ENCODE data around the gene NOTCH2.

NOTCH2 gene

GRCh38 chr1:119933397-119933796 lies 136.1 kb downstream of the NOTCH2 start:
- H3K4me2 ChIP-seq (ENCODE audit: low read length): no peak overlapping the region
- H3K27me3 ChIP-seq (ENCODE audit: low read depth, low read length): no peaks in the 10 kb centered on the region
- no peak overlapping the region for H3K4me3 ChIP-seq (ENCODE audit: low read length)
- no peaks in the 10 kb centered on the region for H4K20me1 ChIP-seq (ENCODE audit: insufficient read depth, low read length)
- peaks cover 45% of the 10 kb centered on the region for H3K36me3 ChIP-seq (replicated peaks; ENCODE audit: low read depth, low read length)
- TF ChIP-seq EZH2phosphoT487 (IDR thresholded peaks at IDR 0.05; ENCODE audit: low read depth) (no peak), CTCF (IDR thresholded peaks at IDR 0.05; ENCODE audit: low read depth, low read length) (no peak)
- no peaks in the 10 kb centered on the region for H3K79me2 ChIP-seq (ENCODE audit: low read length)
- no peak overlapping the region for H3K9ac ChIP-seq (ENCODE audit: low read length)
- H3K9me3 ChIP-seq (ENCODE audit: insufficient read depth, low read length): peaks cover 13% of the 10 kb centered on the region
- H2AFZ ChIP-seq (ENCODE audit: low read depth, low read length): no peak overlapping the region
- no peak overlapping the region for H3K27ac ChIP-seq (ENCODE audit: low read length)
- H3K4me1 ChIP-seq (ENCODE audit: low read length): no peaks in the 10 kb centered on the region

- H3K27ac ChIP-seq (ENCODE audit: low read length): no peak overlapping the region
Observed at GRCh38 chr1:119929643-119930315, 139.7 kb downstream of the NOTCH2 start.

GRCh38 chr1:119926553-119926952 lies 142.9 kb downstream of the NOTCH2 start:
- no peaks in the 10 kb centered on the region for H3K9me3 ChIP-seq (ENCODE audit: insufficient read depth, low read length)
- no peak overlapping the region for H3K27ac ChIP-seq (ENCODE audit: low read length)
- H3K79me2 ChIP-seq (ENCODE audit: low read length): no peaks in the 10 kb centered on the region
- H3K36me3 ChIP-seq (replicated peaks; ENCODE audit: low read depth, low read length): peaks cover 35% of the 10 kb centered on the region
- no peaks in the 10 kb centered on the region for H3K27me3 ChIP-seq (ENCODE audit: low read depth, low read length)
- H3K9ac ChIP-seq (ENCODE audit: low read length): no peak overlapping the region
- H4K20me1 ChIP-seq (ENCODE audit: insufficient read depth, low read length): no peaks in the 10 kb centered on the region; the same call in 1 of the 2 replicates
- TF ChIP-seq CTCF (IDR thresholded peaks at IDR 0.05; ENCODE audit: low read depth, low read length) (no peak), EZH2phosphoT487 (IDR thresholded peaks at IDR 0.05; ENCODE audit: low read depth) (no peak)
- no peaks in the 10 kb centered on the region for H3K4me1 ChIP-seq (ENCODE audit: low read length)
- H2AFZ ChIP-seq (ENCODE audit: low read depth, low read length): no peak overlapping the region
- H3K4me3 ChIP-seq (ENCODE audit: low read length): no peak overlapping the region
- H3K4me2 ChIP-seq (ENCODE audit: low read length): no peak overlapping the region

More at GRCh38 chr1:119929643-119930315, 139.7 kb downstream of the NOTCH2 start:
- Histone ChIP-seq H3K79me2 (ENCODE audit: low read length) (no peaks in the 10 kb centered on the region), H3K36me3 (replicated peaks; ENCODE audit: low read depth, low read length) (peaks cover 41% of the 10 kb centered on the region), H3K4me2 (ENCODE audit: low read length) (no peak overlapping the region), H3K4me1 (ENCODE audit: low read length) (no peaks in the 10 kb centered on the region), H3K27me3 (ENCODE audit: low read depth, low read length) (no peaks in the 10 kb centered on the region), H3K9me3 (ENCODE audit: insufficient read depth, low read length) (peaks cover 13% of the 10 kb centered on the region), H3K9ac (ENCODE audit: low read length) (no peak overlapping the region), H3K4me3 (ENCODE audit: low read length) (no peak overlapping the region), H2AFZ (ENCODE audit: low read depth, low read length) (no peak overlapping the region), H4K20me1 (ENCODE audit: insufficient read depth, low read length) (no peaks in the 10 kb centered on the region; the same call in 1 of the 2 replicates)
- TF ChIP-seq EZH2phosphoT487 (IDR thresholded peaks at IDR 0.05; ENCODE audit: low read depth) (no peak), CTCF (IDR thresholded peaks at IDR 0.05; ENCODE audit: low read depth, low read length) (no peak)

GRCh38 chr1:119924948-119925898 lies 144.2 kb downstream of the NOTCH2 start:
- Histone ChIP-seq H3K4me1 (ENCODE audit: low read length) (no peaks in the 10 kb centered on the region), H3K27me3 (ENCODE audit: low read depth, low read length) (no peaks in the 10 kb centered on the region), H3K4me3 (ENCODE audit: low read length) (no peak overlapping the region), H3K9ac (ENCODE audit: low read length) (no peak overlapping the region), H2AFZ (ENCODE audit: low read depth, low read length) (no peak overlapping the region), H3K27ac (ENCODE audit: low read length) (no peak overlapping the region), H3K4me2 (ENCODE audit: low read length) (no peak overlapping the region), H4K20me1 (ENCODE audit: insufficient read depth, low read length) (no peaks in the 10 kb centered on the region; the same call in 1 of the 2 replicates), H3K79me2 (ENCODE audit: low read length) (no peaks in the 10 kb centered on the region), H3K36me3 (replicated peaks; ENCODE audit: low read depth, low read length) (peaks cover 44% of the 10 kb centered on the region), H3K9me3 (ENCODE audit: insufficient read depth, low read length) (no peaks in the 10 kb centered on the region)
- TF ChIP-seq EZH2phosphoT487 (IDR thresholded peaks at IDR 0.05; ENCODE audit: low read depth): no peak
- no peak for TF ChIP-seq CTCF (IDR thresholded peaks at IDR 0.05; ENCODE audit: low read depth, low read length)
